GM18498 (cell line): ENCODE measurements around the gene ORMDL3.
"Not testable (repeated sequence)": the region's sequence is repeated elsewhere in the genome, so short reads cannot be mapped to it uniquely, and the experiment has no call there.

Source experiments
- ATAC-seq: cut with Tn5 transposase; IDR thresholded peaks from one replicate; pipeline ENCODE4 v1.9.1; 2021; ENCODE audit warnings: mild to moderate bottlenecking, moderate library complexity; ENCODE audit not compliant: unreplicated experiment

Gene ORMDL3

GRCh38 chr17:39925282-39926134 is 1.9 kb downstream of the ORMDL3 start:
- no peak for ATAC-seq

- ATAC-seq = no peak
These were observed 2.7 kb downstream of the ORMDL3 start for GRCh38 chr17:39924691-39925055.

- no peak for ATAC-seq
These were observed 3.3 kb downstream of the ORMDL3 start for GRCh38 chr17:39923836-39924690.

DNA sequence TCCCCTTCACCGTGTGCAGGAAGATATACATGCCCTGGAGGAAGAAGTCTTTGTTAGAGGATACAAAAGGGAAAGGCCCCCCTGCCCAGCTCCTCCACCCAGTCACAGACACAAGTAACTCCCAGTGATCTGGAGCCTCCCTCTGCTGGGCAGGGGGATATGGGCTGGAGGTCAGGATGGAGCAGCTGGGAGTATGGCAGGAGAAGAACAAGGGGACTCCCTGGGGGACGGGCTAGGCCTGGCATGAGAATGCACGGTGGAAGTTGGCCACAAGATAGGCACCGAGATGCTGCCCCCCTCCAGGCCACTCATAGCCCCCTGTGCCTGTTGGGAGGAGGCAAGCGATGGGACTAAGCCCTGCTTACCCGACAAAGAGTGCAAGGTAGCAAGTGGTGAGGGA is 4.2 kb downstream of the ORMDL3 start:
- ATAC-seq = no peak

- no peak for ATAC-seq
These were observed 5.4 kb downstream of the ORMDL3 start for GRCh38 chr17:39922006-39922405.

- no peak for ATAC-seq
These were observed 6.1 kb downstream of the ORMDL3 start for GRCh38 chr17:39921323-39921722.

- no peak for ATAC-seq
These were observed 6.9 kb downstream of the ORMDL3 start for GRCh38 chr17:39920218-39921210.

DNA sequence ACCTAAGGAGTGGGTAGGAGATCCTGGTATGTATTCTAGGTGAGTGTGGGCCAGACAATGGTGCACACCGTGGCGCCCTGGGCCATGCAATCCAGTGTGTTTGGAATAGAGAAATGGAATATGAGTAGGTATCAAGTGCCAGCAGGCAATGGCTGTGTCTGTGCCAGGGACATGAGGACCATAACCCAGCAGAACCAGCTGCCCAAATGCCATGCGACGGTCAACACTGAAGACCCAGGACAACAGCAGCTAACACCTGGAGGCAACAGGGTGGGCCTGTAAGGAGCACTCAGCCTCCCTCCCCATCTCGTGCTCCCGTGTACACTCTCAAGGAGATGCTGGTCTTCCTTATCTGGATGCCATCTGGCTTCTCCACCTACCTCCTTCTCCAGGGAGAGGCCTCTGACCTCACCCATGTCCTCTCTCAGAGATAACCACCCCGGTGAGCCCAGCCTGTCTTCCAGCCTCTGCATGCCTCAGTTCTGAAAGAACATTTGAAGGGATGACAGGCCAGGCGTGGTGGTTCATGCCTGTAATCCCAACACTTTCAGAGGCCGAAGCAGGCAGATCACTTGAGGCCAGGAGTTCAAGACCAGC is 8.2 kb downstream of the ORMDL3 start:
- ATAC-seq = no peak

DNA sequence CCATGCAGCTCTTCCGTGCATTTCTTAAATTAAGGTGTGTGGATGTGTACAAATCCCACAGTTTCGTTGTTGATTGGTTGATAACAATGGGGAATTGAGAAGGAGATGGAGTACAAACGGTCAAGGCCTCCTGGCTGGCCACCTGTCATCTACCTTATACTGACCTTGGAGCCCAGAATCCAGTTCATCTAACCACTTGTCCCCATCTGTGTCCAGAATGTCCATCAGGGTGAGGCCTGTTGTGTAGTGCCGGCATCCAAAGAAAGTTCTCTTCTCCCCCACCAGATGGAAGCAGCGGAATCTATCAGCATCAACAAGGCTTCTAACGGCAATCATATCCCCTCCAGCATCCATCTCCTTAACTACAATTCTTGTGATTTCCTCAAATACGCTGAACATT is 10.5 kb downstream of the ORMDL3 start:
- no peak for ATAC-seq

DNA sequence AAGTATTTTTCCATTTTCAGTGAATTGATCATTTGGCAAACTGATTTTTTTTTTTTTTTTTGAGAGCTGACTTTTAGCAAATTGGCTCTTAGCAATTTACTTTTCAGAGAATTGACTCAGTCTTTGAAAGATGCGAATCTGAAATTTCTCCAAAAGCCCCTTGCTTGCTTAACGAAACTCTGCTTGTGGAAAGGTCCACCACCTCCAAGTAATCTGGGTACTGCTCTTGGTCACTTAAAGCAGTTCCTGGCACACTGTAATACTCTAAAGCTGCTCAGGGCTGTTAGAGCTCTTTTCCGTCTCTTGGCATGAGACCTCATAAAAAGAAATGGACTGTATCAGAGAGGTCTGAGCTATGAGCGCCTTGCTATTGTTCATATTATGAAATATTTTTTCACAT is 11.8 kb downstream of the ORMDL3 start:
- no peak for ATAC-seq

DNA sequence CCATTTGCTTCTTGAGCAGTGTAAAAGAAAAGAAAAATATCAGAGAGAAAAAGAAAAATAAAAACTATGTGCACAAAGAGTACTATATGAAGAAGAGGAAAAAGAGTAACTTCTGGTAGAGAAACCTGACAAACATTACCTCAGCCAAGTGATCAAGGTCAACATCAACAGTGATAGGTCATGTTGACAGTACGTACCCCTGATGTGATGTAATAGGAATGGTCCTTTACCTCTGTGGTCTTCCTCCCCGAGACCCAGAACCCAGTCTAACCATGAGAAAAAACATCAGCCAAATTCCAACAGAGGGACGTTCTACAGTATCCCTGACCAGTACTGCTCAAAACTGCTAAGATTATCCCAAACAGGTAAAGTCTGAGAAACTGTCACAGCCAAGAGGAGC is 13.4 kb downstream of the ORMDL3 start:
- ATAC-seq = no peak

DNA sequence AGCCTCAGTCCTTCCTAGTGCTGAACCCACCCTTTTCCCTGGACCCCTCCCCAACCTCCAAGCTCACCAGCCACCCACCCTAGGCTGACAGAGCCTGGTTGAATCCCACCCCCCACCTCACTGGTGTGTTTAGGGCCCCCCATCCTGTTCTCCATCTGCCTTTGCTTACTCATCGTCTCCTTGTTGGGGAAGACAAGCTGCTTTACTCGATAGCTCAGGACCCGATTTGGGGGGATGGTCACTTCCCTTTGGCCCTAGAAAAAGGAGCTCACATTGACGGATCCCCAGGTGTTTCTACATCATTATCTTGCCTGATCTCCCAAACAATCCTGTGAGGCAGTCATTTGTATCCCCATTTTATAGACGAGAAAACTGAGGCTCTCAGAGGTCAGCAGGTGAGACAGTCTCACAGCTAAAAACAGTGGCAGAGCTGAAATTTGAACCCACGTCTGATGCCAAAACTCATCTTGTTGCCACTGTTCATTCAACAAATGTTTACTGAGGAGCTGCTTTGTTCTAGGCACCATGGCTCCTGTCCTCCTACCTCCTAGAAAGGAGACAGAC is 18.5 kb downstream of the ORMDL3 start:
- ATAC-seq = no peak

- no peak for ATAC-seq
These were observed 22.5 kb downstream of the ORMDL3 start for GRCh38 chr17:39904990-39905288.

GRCh38 chr17:39903158-39903884 is 24.1 kb downstream of the ORMDL3 start:
- no peak for ATAC-seq

- ATAC-seq = not testable (repeated sequence)
These were observed 25.4 kb downstream of the ORMDL3 start for GRCh38 chr17:39902027-39902426.

- no peak for ATAC-seq
These were observed 28.2 kb downstream of the ORMDL3 start for GRCh38 chr17:39899215-39899614.

DNA sequence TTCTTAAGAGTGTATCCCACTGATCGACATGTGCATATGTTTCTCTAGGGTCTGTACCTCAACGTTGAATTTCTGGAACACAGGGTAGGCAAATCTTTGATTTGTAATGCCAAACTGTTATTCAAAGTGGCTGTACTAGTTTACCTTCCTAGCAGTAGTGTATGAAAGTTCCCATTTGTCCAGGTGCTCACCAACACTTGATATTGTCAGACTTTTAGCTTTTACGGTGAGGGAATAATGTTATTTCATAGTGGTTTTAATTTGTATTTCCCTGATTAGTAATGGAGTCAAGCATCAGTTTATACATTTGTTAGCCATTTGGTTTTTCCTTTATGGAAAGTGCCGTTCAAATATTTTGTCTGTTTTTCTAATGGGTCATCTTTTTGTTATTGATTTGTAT is 29.3 kb downstream of the ORMDL3 start:
- no peak for ATAC-seq

- ATAC-seq = no peak
These were observed 32.6 kb downstream of the ORMDL3 start for GRCh38 chr17:39894681-39895376.

GRCh38 chr17:39889200-39889599 is 38.2 kb downstream of the ORMDL3 start:
- ATAC-seq = no peak
